ENCODE measurements around the gene ARID4B.
"Not testable (repeated sequence)": the region's sequence is repeated elsewhere in the genome, so short reads cannot be mapped to it uniquely, and the experiment has no call there.

GRCh38 chr1:235269990-235270389, 58.0 kb downstream of the ARID4B start:
- TF ChIP-seq, protein P1, sequence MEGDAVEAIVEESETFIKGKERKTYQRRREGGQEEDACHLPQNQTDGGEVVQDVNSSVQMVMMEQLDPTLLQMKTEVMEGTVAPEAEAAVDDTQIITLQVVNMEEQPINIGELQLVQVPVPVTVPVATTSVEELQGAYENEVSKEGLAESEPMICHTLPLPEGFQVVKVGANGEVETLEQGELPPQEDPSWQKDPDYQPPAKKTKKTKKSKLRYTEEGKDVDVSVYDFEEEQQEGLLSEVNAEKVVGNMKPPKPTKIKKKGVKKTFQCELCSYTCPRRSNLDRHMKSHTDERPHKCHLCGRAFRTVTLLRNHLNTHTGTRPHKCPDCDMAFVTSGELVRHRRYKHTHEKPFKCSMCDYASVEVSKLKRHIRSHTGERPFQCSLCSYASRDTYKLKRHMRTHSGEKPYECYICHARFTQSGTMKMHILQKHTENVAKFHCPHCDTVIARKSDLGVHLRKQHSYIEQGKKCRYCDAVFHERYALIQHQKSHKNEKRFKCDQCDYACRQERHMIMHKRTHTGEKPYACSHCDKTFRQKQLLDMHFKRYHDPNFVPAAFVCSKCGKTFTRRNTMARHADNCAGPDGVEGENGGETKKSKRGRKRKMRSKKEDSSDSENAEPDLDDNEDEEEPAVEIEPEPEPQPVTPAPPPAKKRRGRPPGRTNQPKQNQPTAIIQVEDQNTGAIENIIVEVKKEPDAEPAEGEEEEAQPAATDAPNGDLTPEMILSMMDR (IDR thresholded peaks at IDR 0.05): not testable (repeated sequence)
- TF ChIP-seq ZFX (IDR thresholded peaks at IDR 0.05; ENCODE audit: borderline replicate concordance): not testable (repeated sequence)
